SK-N-SH (cell line): ENCODE results near the gene ROR2.

Source experiments
- CTCF ChIP-seq: fragments of 200-600 bp; sonication (generic); IDR thresholded peaks from 2 replicates; pipeline ENCODE4 v1.6.1; 2017; ENCODE audit warnings: antibody characterized with exemption, mild to moderate bottlenecking, moderate library complexity
- EP300 ChIP-seq, 2 experiments: IDR thresholded peaks; 2 replicates each; pipeline versions ENCODE4 v1.4.0 to v1.6.1; 2012; ENCODE audit warnings: borderline replicate concordance in 1 of 2, low read depth in 1 of 2, low read length in 1 of 2
- GABPA ChIP-seq: IDR thresholded peaks from 2 replicates; pipeline ENCODE4 v1.4.0; 2012; ENCODE audit warnings: low read depth, mild to moderate bottlenecking
- JUND ChIP-seq: IDR thresholded peaks from 2 replicates; pipeline ENCODE4 v1.4.0; 2012
- POLR2AphosphoS5 ChIP-seq: IDR thresholded peaks from 2 replicates; pipeline ENCODE4 v1.6.1; 2012; ENCODE audit warnings: low read depth, low read length
- RAD21 ChIP-seq: IDR thresholded peaks from 2 replicates; pipeline ENCODE4 v1.6.1; 2012; ENCODE audit warnings: mild to moderate bottlenecking, low read length
- REST ChIP-seq: IDR thresholded peaks from 2 replicates; pipeline ENCODE4 v1.6.1; 2012; ENCODE audit warnings: mild to moderate bottlenecking, low read depth, low read length, moderate library complexity
- RFX5 ChIP-seq: IDR thresholded peaks from 2 replicates; pipeline ENCODE4 v1.6.1; 2012; ENCODE audit warnings: mild to moderate bottlenecking, improper control_type of control experiment, low read length
- TEAD4 ChIP-seq: IDR thresholded peaks from 2 replicates; pipeline ENCODE4 v1.4.0; 2012; ENCODE audit warnings: mild to moderate bottlenecking, borderline replicate concordance; ENCODE audit not compliant: insufficient read depth
- ZBTB33 ChIP-seq: IDR thresholded peaks from 2 replicates; pipeline ENCODE4 v1.4.0; 2012; ENCODE audit warnings: low read depth, borderline replicate concordance

GRCh38 chr9:91578911-91579310, 371.1 kb downstream of the ROR2 start:
- TF ChIP-seq REST = no peak
- TF ChIP-seq CTCF = no peak
- no peak for TF ChIP-seq POLR2AphosphoS5
- TF ChIP-seq RFX5 = no peak
- no peak for TF ChIP-seq EP300 (IDR thresholded peaks at IDR 0.05; ENCODE audit: borderline replicate concordance in 1 of 2, low read depth in 1 of 2, low read length in 1 of 2)
- no peak for TF ChIP-seq JUND
- no peak for TF ChIP-seq ZBTB33
- no peak for TF ChIP-seq RAD21
- TF ChIP-seq GABPA = no peak
- no peak for TF ChIP-seq TEAD4
